ENCODE data around the gene ZC3H6. TPM values are rescaled to one million over a fixed set of nuclear protein-coding genes. Genes with fewer than 3 reads are reported as not detected.

ZC3H6 gene
- total and polyA plus RNA-seq, 2 of the 13 experiments (the other 11 are each of a cell fraction or from before 2014, with no cell fraction given): 0.71 to 0.93 TPM

GRCh38 chr2:112345030-112346027, 69.9 kb downstream of the ZC3H6 start:
- intact Hi-C loops (cut with micrococcal nuclease; ENCODE audit: unreplicated experiment): no loop called here
- peak overlapping the region; percentile 68 for H2AFZ ChIP-seq (ENCODE audit: low read length)
- DNase-seq (ENCODE audit: low spot score): peak; percentile 20
- BruUV-seq (replicated peaks): no TSS peak
- ATAC-seq: peak; percentile 99
- H3K36me3 ChIP-seq (replicated peaks in 1 of 2; ENCODE audit: control insufficient read depth in 1 of 2, insufficient read depth in 2 of 2, low read length in 2 of 2): no peaks in the 10 kb centered on the region
- no peak overlapping the region for H3K27ac ChIP-seq (ENCODE audit: extremely low read length, insufficient read depth, low read length)
- no peaks in the 10 kb centered on the region for H3K79me2 ChIP-seq (ENCODE audit: insufficient read depth, low read length)
- H3K4me1 ChIP-seq (ENCODE audit: insufficient read depth, low read length): peaks cover 22% of the 10 kb centered on the region
- ChIA-PET POLR2A (interaction anchor here (1.0 kb wide), 1 partner anchor 90 kb away, joined by 4 read pairs; the partner anchor contains the start of gene ZC3H8), CTCF (ENCODE audit: low intra/inter-chr PET ratio, low total read pairs) (interaction anchor here (0.7 kb wide), 1 partner anchor 86 kb away, joined by 3 read pairs; no protein-coding TSS in a partner anchor)
- no peaks in the 10 kb centered on the region for H4K20me1 ChIP-seq (ENCODE audit: insufficient read depth, low read length)
- H3K9me3 ChIP-seq (ENCODE audit: low read length): no peaks in the 10 kb centered on the region
- 36% methylated on average over 30 of the region's 30 CpGs for WGBS (ENCODE audit: low lambda C conversion rate)
- H3K9ac ChIP-seq (ENCODE audit: insufficient read depth, low read depth, low read length): peak overlapping the region; percentile 16; the same call in 1 of the 2 replicates
- H3K4me2 ChIP-seq (ENCODE audit: low read depth, low read length): peak overlapping the region; percentile 63
- H3K27me3 ChIP-seq (ENCODE audit: control insufficient read depth in 1 of 2, insufficient read depth in 2 of 2, low read length in 2 of 2): no peaks in the 10 kb centered on the region
- H3K4me3 ChIP-seq (replicated peaks in 1 of 3; ENCODE audit: insufficient read depth in 1 of 3, low read depth in 2 of 3, low read length in 3 of 3): peak overlapping the region; percentile 27 to 51 (median 32); a peak in 5 of 6 replicates
- in situ Hi-C loops (cut with HindIII; ENCODE audit: extremely low pct_ligation_motif_present, low pct_unique_long_range_greater_than_20kb): no loop called here
- FAIRE-seq: peak; percentile 68
- 0 out of 4 replicates have a peak, but pooled peaks of 1 of the 2 experiments have one; percentile 27 for TF ChIP-seq HMGXB4 (CRISPR knock-in tag; IDR thresholded peaks at IDR 0.05; ENCODE audit: borderline replicate concordance in 1 of 2, low read depth in 1 of 2)
- no peak for TF ChIP-seq AHDC1 (CRISPR knock-in tag; IDR thresholded peaks at IDR 0.05; ENCODE audit: borderline replicate concordance)
- TF ChIP-seq ZMYM4 (CRISPR knock-in tag; IDR thresholded peaks at IDR 0.05): peak; percentile 30
- no peak for TF ChIP-seq TFE3 (CRISPR knock-in tag; IDR thresholded peaks at IDR 0.05)
- TF ChIP-seq HNF1A (IDR thresholded peaks at IDR 0.05; ENCODE audit: low read depth): no peak
- no peak for TF ChIP-seq HNF1A (CRISPR knock-in tag; IDR thresholded peaks at IDR 0.05; ENCODE audit: borderline replicate concordance)
- no peak for TF ChIP-seq FOXA1 (IDR thresholded peaks at IDR 0.05)
- TF ChIP-seq FOXA1 (CRISPR knock-in tag; IDR thresholded peaks at IDR 0.05): no peak
